HG03439 (cell line): Measurements from ENCODE around the gene FTCD.
"Not testable (repeated sequence)": the region's sequence is repeated elsewhere in the genome, so short reads cannot be mapped to it uniquely, and the experiment has no call there.

ENCODE experiments used
- ATAC-seq: cut with Tn5 transposase; IDR thresholded peaks from one replicate; pipeline ENCODE4 v1.9.1; 2021; ENCODE audit warnings: mild to moderate bottlenecking, moderate library complexity; ENCODE audit not compliant: unreplicated experiment

Gene FTCD

DNA sequence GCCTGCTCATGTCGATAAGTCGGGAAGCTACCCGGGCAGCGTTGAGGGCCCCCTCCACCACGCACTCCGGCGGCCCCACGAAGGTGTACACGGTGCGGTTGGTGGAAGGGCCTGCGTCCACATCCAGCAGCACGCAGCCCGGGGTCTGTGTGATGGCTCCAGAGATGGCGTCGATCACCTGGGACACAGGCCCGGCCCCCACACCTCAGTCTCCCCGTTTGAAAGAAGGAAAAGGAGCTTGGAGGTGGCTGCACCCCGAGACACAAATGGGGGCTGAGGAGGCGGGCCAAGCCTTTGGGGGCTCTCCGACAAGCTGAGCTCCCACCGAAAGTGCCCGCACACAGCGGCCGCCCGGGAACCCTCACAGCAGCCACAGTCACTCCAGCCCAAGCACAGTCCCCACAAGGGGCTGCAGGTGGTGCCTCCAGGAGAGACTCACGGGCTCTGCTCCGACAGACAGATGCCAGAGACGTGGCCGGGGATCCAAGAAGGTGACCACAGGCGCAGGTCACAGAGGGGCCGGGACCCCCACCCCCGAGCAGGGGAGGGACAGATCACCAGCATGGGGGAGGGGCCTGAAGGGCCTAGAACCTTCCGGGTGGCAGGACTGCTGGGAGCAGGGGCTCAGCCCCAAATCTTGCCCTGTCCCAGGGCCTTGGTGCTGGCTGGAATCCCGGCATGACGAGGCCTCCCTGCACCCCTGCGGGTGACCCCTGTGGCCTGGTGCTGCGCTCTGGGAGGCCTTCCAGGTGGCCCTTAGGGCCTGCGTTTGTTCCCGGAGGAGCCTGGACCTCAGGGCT, 1.0 kb downstream of the FTCD start:
- no peak for ATAC-seq

DNA sequence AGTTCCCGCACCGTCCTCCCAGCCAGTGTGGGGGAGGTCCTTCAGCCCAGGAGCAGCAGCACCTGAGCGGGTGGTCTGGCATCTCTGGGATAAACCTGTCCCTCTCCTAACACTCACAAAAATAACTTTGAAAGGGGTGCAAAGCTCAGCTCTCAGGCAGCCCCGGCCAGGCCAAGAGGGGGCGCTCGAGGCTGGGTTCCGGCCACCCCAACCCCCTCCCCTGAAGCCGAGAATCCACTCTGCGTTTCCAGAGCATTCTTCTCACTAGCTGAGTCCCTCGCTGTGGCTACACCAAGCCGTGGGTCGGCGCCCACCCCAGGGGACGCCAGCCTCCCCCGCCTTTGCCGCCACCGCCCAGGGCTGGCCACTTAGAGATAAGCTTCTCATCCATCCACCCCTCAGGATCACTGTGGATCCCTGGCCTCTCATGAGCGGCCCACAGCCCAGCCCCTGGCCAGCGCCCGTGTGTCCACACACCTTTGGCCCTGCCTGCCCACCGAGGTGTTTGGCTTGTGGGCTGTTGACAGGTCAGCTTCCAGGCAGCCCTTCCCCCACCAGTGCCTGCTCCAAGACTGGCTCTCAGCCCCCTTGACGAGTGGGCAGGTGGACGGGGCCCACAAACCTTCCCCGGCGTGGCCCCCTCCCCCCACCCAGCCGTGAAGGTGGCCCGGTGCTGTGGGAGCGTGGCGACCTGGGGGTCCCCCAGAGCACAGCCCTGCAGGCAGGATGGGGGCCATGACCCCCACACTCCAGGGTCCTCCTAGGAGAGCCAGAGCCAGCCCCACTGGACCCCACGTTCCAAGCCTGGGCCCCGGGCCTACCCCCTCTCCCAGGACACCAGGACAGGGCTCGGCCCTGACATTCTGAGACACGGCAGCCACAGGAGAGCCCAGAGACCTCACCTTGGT, 1.9 kb downstream of the FTCD start:
- ATAC-seq, result no peak

- ATAC-seq, result no peak
Observed at GRCh38 chr21:46152927-46153246, 2.5 kb downstream of the FTCD start.

GRCh38 chr21:46151989-46152926, 3.1 kb downstream of the FTCD start:
- no peak for ATAC-seq

DNA sequence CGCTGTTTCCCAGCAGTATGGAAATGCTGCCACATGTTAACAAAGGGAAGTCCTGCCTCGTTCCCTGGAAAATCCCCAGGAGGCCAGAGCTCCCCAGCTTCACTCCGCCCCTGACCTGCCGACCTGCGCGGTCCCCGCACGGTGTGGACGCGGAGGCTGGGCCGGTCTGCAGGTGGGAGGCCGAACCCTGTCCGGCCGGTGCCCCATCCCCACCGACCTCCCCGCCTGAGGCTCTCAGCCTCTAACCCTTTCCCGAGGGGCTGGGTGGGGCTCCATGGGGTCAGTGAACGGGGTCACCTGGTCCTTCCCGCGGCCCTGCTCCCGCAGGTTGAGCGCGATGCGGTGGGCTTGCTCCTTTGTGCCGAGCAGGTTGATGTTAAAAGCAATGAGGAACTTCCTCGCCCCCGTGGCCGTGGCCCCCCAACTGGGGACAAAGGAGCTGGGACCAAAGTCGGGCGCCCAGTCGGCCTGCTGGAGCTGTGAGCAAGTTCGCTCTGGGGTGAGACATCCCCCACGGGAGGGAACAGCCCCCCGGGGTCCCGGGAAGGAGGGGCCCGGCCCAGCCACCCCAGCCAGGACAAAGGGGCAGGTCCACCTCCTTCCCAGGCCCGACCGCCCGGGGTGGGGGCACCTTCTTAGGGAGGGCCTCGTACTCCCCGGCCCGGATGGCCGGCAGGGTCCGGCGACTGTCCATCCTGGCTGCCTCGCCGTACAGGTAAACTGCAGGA, 4.0 kb downstream of the FTCD start:
- ATAC-seq, result no peak

GRCh38 chr21:46150491-46151121, 4.8 kb downstream of the FTCD start:
- ATAC-seq, result no peak

GRCh38 chr21:46150073-46150472, 5.3 kb downstream of the FTCD start:
- ATAC-seq, result no peak

DNA sequence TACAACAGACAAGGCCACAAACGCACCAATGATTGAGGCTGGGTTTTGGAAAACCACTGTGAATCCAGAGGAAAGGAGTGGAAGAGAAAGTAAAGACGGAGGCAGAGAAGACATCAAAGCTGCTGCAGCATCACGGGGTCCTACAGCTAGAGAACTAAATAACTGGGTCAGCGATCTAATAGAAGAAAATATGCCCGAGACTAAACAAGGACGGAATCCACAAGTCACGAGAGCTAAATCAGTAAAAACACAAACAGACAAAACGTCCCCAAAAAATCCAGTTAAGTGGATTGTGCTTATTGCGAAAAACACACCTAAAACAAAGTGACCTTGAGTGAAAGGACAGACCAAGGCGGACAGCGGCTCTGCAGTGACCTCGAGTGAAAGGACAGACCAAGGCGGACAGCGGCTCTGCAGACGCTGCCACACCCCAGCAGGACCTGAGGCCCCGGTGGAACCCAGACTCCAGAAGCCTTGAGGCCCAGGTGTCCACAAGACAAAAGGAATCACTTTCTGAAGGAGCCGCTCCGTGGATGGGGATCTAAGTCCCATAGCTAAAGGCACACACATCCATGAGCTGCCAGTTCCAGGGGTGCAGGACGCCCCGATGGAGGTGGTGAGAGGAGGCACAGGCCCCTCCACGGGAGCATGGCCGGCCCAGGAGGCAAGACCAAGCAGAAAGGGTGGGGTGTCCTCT, 6.0 kb downstream of the FTCD start:
- no peak for ATAC-seq

DNA sequence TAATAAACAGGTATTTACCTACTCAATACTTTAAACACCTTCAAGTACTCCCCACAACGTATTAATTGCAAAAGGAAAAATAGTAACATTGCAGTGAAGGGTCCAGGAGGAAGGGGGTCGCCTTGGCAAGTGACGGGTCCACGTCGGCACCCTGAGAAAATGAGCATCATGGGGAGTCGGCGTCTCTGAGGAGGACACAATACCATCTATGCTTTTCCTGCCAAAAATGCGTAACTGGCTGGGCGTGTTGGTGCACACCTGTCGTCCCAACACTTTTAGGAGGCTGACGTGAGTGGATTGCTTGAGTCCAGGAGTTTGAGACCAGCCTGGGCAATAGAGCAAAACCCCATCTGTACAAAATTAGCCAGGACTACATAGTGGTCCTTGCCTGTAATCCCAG, 7.3 kb downstream of the FTCD start:
- ATAC-seq, result no peak

DNA sequence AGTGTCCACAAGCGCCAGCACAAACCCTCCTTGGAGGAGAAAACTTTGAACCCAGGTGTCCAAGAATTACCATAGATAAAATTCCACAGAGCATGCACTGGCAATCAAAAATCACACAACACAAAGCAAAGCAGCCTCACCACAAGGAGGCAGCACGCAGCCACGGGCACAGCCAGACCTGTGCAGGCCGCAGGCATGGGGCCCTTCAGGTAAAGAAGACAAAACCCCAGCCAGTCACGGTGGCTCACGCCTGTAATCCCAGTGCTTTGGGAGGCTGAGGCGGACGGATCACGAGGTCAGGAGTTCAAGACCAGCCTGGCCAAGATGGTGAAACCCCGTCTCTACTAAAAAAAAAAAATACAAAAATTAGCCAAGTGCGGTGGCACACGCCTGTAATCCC, 8.0 kb downstream of the FTCD start:
- not testable (repeated sequence) for ATAC-seq

- ATAC-seq, result no peak
Observed at GRCh38 chr21:46146856-46147255, 8.5 kb downstream of the FTCD start.

- no peak for ATAC-seq
Observed at GRCh38 chr21:46145840-46146691, 9.3 kb downstream of the FTCD start.

DNA sequence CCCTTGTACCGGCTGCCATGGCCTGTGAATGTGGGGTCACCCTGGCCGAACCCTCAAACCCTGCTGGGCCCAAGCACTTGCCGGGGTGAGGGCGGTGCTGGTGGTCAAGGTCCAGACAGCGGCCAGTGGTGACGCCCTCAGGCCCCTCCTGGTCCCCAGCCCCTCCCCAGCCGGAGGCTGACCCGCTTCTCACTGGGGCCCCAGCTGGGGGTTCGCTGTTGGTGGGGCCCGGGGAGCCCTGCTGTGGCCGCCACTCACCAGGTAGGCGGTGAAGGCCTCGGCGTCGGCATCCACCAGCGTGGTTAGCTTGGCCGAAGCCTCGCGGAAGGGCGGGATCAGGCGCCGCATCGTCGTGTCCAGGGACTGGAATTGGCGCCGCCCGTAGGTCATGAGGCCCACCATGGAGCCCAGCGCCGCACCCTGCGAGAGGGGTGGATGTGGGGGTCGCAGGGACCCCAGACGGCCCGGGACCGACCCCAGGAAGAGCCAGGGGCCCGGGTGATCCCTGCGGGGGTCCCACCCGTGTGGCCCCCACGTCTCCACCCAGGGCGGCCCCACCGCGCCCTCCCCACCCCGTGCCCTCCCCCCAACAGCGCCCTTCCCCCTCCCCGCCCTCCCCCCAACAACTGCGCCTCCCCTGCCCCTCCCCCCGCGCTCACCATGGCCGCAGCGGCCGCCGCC, 10.1 kb downstream of the FTCD start:
- ATAC-seq, result no peak

DNA sequence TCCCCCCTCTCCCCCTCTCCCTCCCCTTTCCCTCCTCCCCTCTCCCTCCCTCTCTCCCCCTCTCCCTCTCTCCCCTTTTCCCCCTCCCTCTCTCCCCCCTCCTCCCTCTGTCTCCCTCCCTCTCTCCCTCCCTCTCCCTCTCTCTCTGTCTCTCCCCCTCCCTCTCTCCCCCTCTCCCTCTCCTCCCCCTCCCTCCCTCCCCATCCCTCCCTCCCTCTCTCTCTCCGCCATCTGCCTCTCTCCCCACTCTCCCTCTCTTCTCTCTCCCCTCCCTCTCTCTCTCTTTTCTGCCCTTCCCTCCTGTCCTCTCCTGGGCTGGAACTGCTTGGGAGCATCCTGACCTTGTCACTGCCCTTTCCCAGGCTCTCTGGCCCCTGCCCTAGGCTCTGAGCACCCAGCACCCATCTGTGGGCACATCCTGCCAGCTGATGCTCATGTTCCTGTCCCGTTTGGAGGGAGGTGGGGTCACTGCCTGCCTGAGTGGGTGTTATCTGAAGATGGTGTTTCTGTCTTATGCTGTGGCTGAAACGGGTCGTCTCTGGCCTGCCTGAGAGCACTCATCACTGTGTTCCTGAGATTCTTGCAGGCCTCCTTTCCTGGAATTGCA, 10.8 kb downstream of the FTCD start:
- no peak for ATAC-seq

- no peak for ATAC-seq
Observed at GRCh38 chr21:46142582-46143473, 12.6 kb downstream of the FTCD start.

GRCh38 chr21:46141767-46142581, 13.4 kb downstream of the FTCD start:
- no peak for ATAC-seq
